Measurements from ENCODE around the gene SPEF1. TPM values are rescaled to one million over a fixed set of nuclear protein-coding genes. Genes with fewer than 3 reads are reported as not detected.

Gene SPEF1
- total RNA-seq, 2 donors from 2014 or later: not detected

DNA sequence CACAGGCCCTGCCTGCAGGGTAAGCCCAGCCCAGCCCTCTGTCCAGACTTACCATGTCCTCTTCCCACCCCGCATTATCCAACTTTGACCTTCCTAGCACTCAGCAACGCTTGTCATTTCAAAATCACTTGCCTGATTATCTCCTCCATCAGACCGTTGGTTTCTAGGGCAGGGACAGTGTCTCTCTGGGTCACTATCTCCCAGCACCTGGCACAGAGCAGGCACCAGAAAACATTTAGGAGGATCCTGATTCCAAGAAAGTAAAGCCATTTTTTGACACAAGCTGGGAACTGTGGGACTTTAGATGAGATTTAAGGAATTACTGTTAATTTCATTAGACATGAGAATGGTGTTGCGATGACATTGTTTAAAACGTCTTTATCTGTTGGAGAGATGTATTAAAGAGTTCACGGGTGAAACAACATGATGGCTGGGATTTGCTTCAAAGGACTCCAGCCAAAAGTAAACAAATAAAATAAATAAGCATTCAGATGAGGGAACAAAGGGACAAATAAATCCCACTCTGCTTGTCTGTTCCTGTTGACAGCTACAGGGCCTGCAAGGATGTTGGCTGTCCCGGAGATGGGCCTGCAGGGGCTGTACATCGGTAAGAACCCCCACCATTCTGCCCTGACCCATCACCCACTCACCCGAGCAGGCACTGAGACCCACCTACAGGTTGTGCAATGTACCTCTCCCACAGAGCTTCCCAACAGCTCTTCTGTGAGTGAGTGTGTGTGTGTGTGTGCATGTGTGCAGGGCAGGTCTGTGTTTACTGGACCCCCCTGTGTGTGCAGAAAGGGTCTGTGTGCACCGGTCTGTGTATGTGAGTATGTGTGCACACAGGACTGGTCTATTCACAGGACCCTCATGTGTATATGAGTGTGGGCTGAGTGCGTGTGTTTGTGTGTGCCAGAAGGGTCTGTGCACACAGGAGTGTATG is 42.9 kb downstream of the SPEF1 start:
- H3K4me3 ChIP-seq: no peak overlapping the region
- intact Hi-C loops (cut with DNase I): no loop called here
- no peak for DNase-seq
- no peaks in the 10 kb centered on the region for H3K9me3 ChIP-seq
- no peak overlapping the region for H3K27ac ChIP-seq
- H3K9ac ChIP-seq (ENCODE audit: low read depth in 2 of 2, low read length in 2 of 2): no peak overlapping the region
- TF ChIP-seq, protein P1, sequence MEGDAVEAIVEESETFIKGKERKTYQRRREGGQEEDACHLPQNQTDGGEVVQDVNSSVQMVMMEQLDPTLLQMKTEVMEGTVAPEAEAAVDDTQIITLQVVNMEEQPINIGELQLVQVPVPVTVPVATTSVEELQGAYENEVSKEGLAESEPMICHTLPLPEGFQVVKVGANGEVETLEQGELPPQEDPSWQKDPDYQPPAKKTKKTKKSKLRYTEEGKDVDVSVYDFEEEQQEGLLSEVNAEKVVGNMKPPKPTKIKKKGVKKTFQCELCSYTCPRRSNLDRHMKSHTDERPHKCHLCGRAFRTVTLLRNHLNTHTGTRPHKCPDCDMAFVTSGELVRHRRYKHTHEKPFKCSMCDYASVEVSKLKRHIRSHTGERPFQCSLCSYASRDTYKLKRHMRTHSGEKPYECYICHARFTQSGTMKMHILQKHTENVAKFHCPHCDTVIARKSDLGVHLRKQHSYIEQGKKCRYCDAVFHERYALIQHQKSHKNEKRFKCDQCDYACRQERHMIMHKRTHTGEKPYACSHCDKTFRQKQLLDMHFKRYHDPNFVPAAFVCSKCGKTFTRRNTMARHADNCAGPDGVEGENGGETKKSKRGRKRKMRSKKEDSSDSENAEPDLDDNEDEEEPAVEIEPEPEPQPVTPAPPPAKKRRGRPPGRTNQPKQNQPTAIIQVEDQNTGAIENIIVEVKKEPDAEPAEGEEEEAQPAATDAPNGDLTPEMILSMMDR (IDR thresholded peaks at IDR 0.05): no peak
- no peaks in the 10 kb centered on the region for H3K36me3 ChIP-seq
- H3K4me1 ChIP-seq: peaks cover 6% of the 10 kb centered on the region
- no peaks in the 10 kb centered on the region for H3K27me3 ChIP-seq

DNA sequence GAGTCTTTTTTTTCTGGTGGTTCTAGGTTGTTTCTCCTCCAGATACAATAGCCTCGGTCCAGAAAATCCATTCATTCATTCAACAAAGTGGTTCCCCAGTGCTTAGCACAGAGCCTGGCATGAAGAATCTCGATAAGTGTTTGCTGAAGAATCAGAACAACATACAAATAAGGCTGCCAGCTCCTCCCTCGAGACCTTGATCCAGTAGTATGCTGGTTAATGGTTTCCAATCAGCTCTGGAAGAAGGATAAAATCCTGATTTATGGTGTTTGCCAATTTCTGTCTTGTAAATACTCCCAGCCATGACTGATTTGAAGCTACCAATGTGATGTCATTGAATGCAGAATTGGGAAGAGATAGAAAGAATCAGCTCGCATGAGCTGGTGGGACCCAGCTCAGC is 45.5 kb downstream of the SPEF1 start:
- Histone ChIP-seq H3K27me3 (peaks cover 10% of the 10 kb centered on the region), H3K4me3 (no peak overlapping the region), H3K36me3 (no peaks in the 10 kb centered on the region), H3K4me1 (peaks cover 6% of the 10 kb centered on the region), H3K9me3 (no peaks in the 10 kb centered on the region), H3K9ac (ENCODE audit: low read depth in 2 of 2, low read length in 2 of 2) (no peak overlapping the region), H3K27ac (no peak overlapping the region)
- no peak for DNase-seq
- TF ChIP-seq, protein P1 (IDR thresholded peaks at IDR 0.05): no peak
- intact Hi-C loops (cut with DNase I): no loop called here

DNA sequence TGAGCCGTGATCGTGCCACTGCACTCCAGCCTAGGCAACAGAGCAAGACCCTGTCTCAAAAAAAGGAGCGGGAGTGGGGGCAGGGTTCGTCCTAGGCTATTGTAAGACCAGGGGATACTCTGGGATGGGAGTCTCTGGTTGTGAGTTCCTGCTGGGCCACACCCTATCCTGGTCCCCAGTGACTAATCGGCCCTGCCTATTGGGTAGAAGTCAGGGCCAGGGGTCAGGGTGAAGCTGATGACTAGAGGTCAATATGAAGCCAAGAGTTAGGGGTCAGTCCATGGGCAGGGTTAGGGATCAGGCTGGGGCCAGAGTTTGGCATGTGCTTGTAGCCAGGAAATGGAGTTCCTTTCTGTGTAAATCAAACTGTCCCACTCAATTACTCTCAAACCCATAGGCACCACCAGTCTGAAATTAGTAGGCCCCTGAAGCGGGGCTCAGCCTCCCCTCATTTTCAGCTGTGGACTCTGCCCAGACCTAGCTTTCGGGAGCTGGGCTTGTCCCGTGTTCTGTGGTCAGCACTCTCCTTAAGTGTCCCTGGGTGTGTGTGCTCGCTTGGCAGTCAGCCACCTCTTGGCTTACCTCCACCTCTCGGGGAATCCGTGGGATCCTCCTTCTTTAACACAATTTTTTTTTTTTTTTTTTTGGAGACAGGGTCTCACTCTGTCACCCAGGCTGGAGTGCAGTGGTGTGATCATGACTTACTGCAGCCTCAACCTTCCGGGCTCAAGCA is 47.0 kb downstream of the SPEF1 start:
- no peak overlapping the region for H3K27ac ChIP-seq
- intact Hi-C loops (cut with DNase I): no loop called here
- peak; percentile 73 for DNase-seq
- H3K36me3 ChIP-seq: no peaks in the 10 kb centered on the region
- TF ChIP-seq, protein P1 (IDR thresholded peaks at IDR 0.05): no peak
- H3K4me1 ChIP-seq: peaks cover 6% of the 10 kb centered on the region
- H3K9me3 ChIP-seq: no peaks in the 10 kb centered on the region
- peaks cover 10% of the 10 kb centered on the region for H3K27me3 ChIP-seq
- H3K9ac ChIP-seq (ENCODE audit: low read depth in 2 of 2, low read length in 2 of 2): no peak overlapping the region
- no peak overlapping the region for H3K4me3 ChIP-seq

DNA sequence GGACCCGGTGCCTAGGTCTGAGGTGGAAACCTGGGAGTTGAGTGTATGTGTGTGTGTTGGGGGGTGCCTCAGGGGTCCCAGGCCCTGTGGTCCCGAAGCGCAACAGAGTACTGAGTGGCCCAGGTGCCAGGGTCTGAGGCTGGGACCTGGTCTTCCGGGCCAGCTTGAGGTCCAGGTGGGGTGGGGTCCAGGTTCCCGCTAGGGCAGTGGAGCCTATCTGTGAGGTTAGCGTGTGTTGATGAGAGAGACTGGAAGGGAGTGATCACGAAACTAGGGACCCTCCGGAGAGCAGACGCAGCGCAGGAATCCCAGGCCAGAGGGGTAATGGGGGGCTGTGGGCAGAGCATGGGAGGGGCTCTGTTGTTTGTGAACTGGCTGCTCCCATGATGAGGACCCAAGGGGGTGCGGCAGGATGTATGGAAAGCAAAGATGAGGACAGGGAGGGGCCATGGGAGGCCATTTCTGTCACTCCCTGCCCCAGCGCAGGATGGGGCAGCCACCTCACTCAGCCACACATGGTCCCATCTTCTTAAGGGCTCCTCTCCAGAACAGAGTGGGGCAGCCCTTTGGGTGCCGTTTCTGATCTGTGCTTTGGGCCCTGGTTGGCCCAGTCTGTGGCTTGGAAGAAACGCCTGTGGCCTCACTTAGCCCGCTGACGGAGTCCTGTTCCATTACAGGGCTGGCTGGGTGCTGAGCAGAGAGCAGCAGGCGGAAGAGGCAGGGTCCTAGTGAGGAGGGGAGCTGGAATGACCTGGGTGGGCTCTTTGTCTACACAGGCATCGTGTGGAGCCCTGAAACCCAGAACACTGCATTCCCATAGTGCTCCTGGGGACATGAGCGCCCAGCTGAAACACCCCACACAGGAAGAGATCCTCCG is 47.9 kb downstream of the SPEF1 start:
- peaks cover 6% of the 10 kb centered on the region for H3K4me1 ChIP-seq
- DNase-seq: no peak
- TF ChIP-seq, protein P1 (IDR thresholded peaks at IDR 0.05): no peak
- no peaks in the 10 kb centered on the region for H3K9me3 ChIP-seq
- intact Hi-C loops (cut with DNase I): no loop called here
- no peaks in the 10 kb centered on the region for H3K36me3 ChIP-seq
- H3K9ac ChIP-seq (ENCODE audit: low read depth in 2 of 2, low read length in 2 of 2): peak overlapping the region in 1 of 2 donors; percentile 35
- peaks cover 10% of the 10 kb centered on the region for H3K27me3 ChIP-seq
- no peak overlapping the region for H3K27ac ChIP-seq
- no peak overlapping the region for H3K4me3 ChIP-seq

Data from colonic mucosa (tissue), 4 donors.